Gastrocnemius medialis (tissue), 4 donors: ENCODE measurements around the gene HSPB3.

Experiments used
- CTCF ChIP-seq, 5 experiments: fragments of 450-650 bp in 3 of 5; fragments of 200-600 bp in 2 of 5; sonication (generic) in 2 of 5; IDR thresholded peaks in 4 of 5; conservative IDR thresholded peaks in 1 of 5; 1 replicate in 4 of 5; 2 replicates in 1 of 5; pipeline ENCODE4 v1.5.1; 2016 to 2019; ENCODE audit warnings: antibody characterized with exemption in 5 of 5, mild to moderate bottlenecking in 3 of 5, moderate library complexity in 3 of 5
- POLR2A ChIP-seq, 2 donors: fragments of 450-650 bp; IDR thresholded peaks; one replicate each; pipeline ENCODE4 v1.6.1; 2017; ENCODE audit warnings: antibody characterized with exemption in 2 of 2, mild to moderate bottlenecking in 2 of 2, moderate library complexity in 2 of 2

GRCh38 chr5:54412913-54413312, 42.6 kb upstream of the HSPB3 start:
- TF ChIP-seq CTCF (IDR thresholded peaks at IDR 0.05 in 4 of 5, conservative IDR thresholded peaks at IDR 0.05 in 1 of 5) (no peak), POLR2A (IDR thresholded peaks at IDR 0.05) (no peak)
